ENCODE measurements around the gene DCST2. TPM values are rescaled to one million over a fixed set of nuclear protein-coding genes. Genes with fewer than 3 reads are reported as not detected.

The DCST2 gene
- total RNA-seq, 1 experiment from 2014 or later = 0.21 TPM

- peaks cover 23% of the 10 kb centered on the region for H3K27me3 ChIP-seq (replicated peaks; ENCODE audit: insufficient read depth, low read depth, low read length, poor library complexity)
- no peaks in the 10 kb centered on the region for H3K36me3 ChIP-seq (ENCODE audit: insufficient read depth, low read length, poor library complexity, severe bottlenecking)
- no peak for DNase-seq (ENCODE audit: low spot score)
- peaks cover 55% of the 10 kb centered on the region for H3K4me1 ChIP-seq (ENCODE audit: insufficient read depth, low read length, poor library complexity, severe bottlenecking)
- no TSS peak for BruUV-seq (replicated peaks)
- intact Hi-C loops (cut with micrococcal nuclease; ENCODE audit: unreplicated experiment) = loop anchor here (5.0 kb wide), 1 partner anchor 79 kb away; the partner anchor contains the start of gene ZBTB7B
- no peak overlapping the region for H3K27ac ChIP-seq (ENCODE audit: low read depth, low read length, poor library complexity, severe bottlenecking)
- H3K9me3 ChIP-seq (ENCODE audit: low read depth, low read length, poor library complexity, severe bottlenecking) = no peaks in the 10 kb centered on the region
- POLR2A ChIA-PET (ENCODE audit: low non-redundant PET) = no interaction called here
- CTCF ChIA-PET = interaction anchor here (1.5 kb wide), 1 partner anchor 9 kb away, joined by 5 read pairs; no protein-coding TSS in a partner anchor
- H3K4me3 ChIP-seq (ENCODE audit: low read depth, low read length, poor library complexity, severe bottlenecking) = peak overlapping the region; percentile 63
- peak; percentile 48 for TF ChIP-seq EZH2 (IDR thresholded peaks at IDR 0.05; ENCODE audit: borderline replicate concordance, low read depth, low read length, poor library complexity, severe bottlenecking)
- no peak for TF ChIP-seq CTCF (conservative IDR thresholded peaks at IDR 0.05; ENCODE audit: low read depth, low read length)
Observed at GRCh38 chr1:155081472-155082300, 48.1 kb upstream of the DCST2 start.

- H3K27me3 ChIP-seq (replicated peaks; ENCODE audit: insufficient read depth, low read depth, low read length, poor library complexity) = peaks cover 23% of the 10 kb centered on the region
- peaks cover 51% of the 10 kb centered on the region for H3K4me1 ChIP-seq (ENCODE audit: insufficient read depth, low read length, poor library complexity, severe bottlenecking)
- TF ChIP-seq EZH2 (IDR thresholded peaks at IDR 0.05; ENCODE audit: borderline replicate concordance, low read depth, low read length, poor library complexity, severe bottlenecking) (no peak), CTCF (conservative IDR thresholded peaks at IDR 0.05; ENCODE audit: low read depth, low read length) (no peak)
- peak overlapping the region; percentile 14 for H3K27ac ChIP-seq (ENCODE audit: low read depth, low read length, poor library complexity, severe bottlenecking)
- no peaks in the 10 kb centered on the region for H3K36me3 ChIP-seq (ENCODE audit: insufficient read depth, low read length, poor library complexity, severe bottlenecking)
- CTCF ChIA-PET = interaction anchor here (0.6 to 1.5 kb wide), 3 partner anchors 11 to 64 kb away, joined by 3 to 5 read pairs (median 4); no protein-coding TSS in a partner anchor
- intact Hi-C loops (cut with micrococcal nuclease; ENCODE audit: unreplicated experiment) = loop anchor here (5.0 kb wide), 1 partner anchor 78 kb away; the partner anchor contains the start of gene ZBTB7B
- POLR2A ChIA-PET (ENCODE audit: low non-redundant PET) = no interaction called here
- BruUV-seq (replicated peaks) = no TSS peak
- peak overlapping the region; percentile 63 for H3K4me3 ChIP-seq (ENCODE audit: low read depth, low read length, poor library complexity, severe bottlenecking)
- H3K9me3 ChIP-seq (ENCODE audit: low read depth, low read length, poor library complexity, severe bottlenecking) = no peaks in the 10 kb centered on the region
- peak; percentile 80 for DNase-seq (ENCODE audit: low spot score)
Observed at GRCh38 chr1:155080312-155081228, 47.0 kb upstream of the DCST2 start.
